IPS-15b (cell line): ENCODE measurements around the gene ZNG1E.
"Not testable (repeated sequence)": the region's sequence is repeated elsewhere in the genome, so short reads cannot be mapped to it uniquely, and the experiment has no call there.

ENCODE experiments used
- H3K27me3 ChIP-seq: one replicate; pipeline ENCODE4 v1.6.1; 2013; ENCODE audit warnings: low read length; ENCODE audit not compliant: control insufficient read depth, insufficient read depth
- H3K36me3 ChIP-seq: one replicate; pipeline ENCODE4 v1.6.1; 2013; ENCODE audit warnings: low read length; ENCODE audit not compliant: control insufficient read depth, insufficient read depth
- H3K4me1 ChIP-seq: one replicate; pipeline ENCODE4 v1.6.1; 2013; ENCODE audit warnings: mild to moderate bottlenecking, low read length; ENCODE audit not compliant: control insufficient read depth, insufficient read depth
- H3K4me3 ChIP-seq: one replicate; pipeline ENCODE4 v1.5.1; 2013; ENCODE audit warnings: low read depth, low read length
- H3K9ac ChIP-seq: one replicate; pipeline ENCODE4 v1.6.1; 2013; ENCODE audit warnings: low read depth, mild to moderate bottlenecking, low read length
- H3K9me3 ChIP-seq: one replicate; pipeline ENCODE4 v1.6.1; 2013; ENCODE audit warnings: mild to moderate bottlenecking, low read length; ENCODE audit not compliant: control insufficient read depth, insufficient read depth

The ZNG1E gene

DNA sequence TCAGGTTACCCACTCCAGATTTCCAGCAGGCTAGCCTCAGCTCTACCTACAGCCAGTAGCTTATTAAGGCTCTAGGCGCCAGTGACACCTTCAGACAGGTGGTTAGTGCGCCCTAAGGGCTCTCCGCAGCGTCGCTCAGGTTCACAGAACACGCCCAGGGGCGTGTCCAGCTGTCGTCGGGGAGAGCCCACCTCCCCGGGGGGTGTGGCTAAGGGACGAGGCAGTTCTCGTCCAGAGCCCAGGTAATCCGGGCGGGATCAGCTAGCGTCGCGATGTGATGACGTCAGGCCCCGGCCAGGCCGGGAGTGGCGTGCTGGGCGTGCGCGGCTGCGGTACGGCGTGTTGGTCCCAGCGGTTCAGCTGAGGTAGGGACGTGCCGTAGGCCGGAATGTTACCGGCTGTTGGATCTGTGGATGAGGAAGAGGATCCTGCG lies at the start of gene ZNG1E:
Gene ZNG1E (plus strand): TSS at position 340 of the 433 bp plus-strand sequence. CDS start 49 bp downstream, at position 389.
- H3K4me3 ChIP-seq, H3K9me3 ChIP-seq, H3K9ac ChIP-seq, H3K36me3 ChIP-seq, H3K4me1 ChIP-seq, H3K27me3 ChIP-seq: not testable (repeated sequence)

DNA sequence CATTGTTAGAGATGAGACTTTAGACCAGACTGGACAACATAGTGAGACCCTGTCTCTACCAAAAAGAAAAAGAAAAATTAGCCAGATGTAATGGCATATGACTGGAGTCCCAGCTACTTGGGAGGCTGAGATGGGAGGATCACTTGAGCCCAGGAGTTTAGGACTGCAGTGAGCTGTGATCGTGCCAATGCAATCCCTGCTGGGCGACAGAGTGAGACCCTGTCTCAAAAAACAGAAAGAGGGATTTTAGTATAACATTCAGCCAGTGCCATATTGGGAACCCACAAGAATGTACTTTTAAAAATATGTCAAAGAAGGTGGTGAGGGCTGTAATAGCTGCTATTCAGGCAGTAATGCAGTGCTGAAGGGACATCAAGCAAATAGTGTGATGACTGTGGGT lies 2.1 kb upstream of the ZNG1E start:
- H3K9ac ChIP-seq, H3K36me3 ChIP-seq, H3K4me3 ChIP-seq, H3K27me3 ChIP-seq, H3K9me3 ChIP-seq, H3K4me1 ChIP-seq: not testable (repeated sequence)

DNA sequence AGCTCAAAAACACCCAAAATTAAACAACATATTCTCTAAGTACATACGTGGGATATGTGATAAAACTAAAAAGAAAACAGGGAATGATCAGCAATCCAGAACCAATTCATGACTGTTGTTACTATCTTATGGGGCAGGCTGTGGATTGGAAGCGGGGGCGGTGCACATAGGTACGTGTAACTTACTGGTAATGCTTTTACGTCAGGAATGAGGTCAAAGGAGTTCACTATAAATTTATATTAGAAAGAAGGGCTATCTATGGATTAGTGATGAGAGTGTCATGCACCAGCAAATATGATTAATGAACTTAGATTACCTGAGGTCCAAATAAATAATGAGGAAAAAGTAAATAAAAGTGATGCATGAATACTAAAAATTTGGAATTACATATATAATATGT lies 710 bp upstream of the ZNG1E start:
- H3K4me1 ChIP-seq, H3K4me3 ChIP-seq, H3K36me3 ChIP-seq, H3K9me3 ChIP-seq, H3K9ac ChIP-seq, H3K27me3 ChIP-seq: not testable (repeated sequence)

DNA sequence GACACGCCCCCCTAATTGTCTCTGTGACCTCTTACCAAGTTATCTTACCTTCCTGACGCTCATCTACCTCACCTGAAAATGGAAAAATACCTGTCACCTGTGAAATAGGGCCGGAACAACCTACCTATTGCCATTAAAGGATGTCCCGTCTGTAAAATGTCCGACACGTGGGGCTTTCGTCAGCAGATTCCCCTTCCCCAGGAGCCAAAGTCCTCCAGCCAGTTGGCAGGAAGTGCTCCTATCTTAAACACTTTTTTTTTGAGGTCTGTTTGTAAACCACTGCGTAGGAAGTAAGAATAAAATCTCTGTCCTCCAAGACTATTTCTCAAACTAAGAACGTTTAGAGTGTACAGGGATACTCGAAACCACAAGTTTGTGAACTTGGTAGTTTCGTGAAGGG lies 661 bp downstream of the ZNG1E start:
- H3K4me1 ChIP-seq, H3K9me3 ChIP-seq, H3K4me3 ChIP-seq, H3K9ac ChIP-seq, H3K36me3 ChIP-seq, H3K27me3 ChIP-seq: not testable (repeated sequence)

DNA sequence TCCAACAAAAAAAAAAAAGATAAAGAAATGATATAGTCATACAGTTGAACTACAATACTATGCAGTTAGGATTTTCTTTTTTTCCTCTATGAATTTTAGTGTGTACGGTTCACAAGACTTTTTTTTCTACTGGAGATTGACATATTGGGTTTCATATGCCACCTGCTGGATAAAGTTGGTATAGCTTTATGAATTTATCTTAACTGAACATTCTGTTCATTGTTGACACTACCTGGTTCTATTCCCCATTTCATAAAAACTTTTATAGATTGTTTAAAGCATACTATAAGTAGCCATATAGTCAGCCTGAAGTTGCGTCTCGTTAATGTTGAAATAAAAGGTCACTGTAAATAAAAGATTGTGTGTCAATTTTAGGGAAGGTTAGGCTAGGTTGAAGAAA lies 2.8 kb downstream of the ZNG1E start:
- H3K4me1 ChIP-seq, H3K9me3 ChIP-seq, H3K27me3 ChIP-seq, H3K36me3 ChIP-seq, H3K9ac ChIP-seq, H3K4me3 ChIP-seq: not testable (repeated sequence)

DNA sequence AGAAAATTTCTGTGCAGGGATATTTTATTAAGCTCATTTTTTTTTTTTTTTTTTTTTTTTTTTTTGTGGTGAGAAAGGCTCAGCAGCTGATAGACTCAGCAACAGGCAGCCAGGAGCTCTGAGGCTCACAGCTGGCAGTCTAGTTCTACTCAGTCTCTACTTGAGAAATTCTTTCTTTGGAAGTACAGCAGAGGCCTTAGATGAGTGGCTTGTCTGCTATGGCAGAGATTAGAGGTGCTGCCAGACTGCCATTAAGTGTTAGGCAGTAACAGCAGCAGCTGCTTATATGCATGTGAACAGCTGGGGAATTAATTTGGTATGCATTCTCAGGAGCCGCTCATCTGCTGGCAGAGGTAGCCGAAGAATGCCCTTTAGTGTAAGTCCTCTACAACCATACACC lies 27.8 kb downstream of the ZNG1E start:
- not testable (repeated sequence) for H3K9ac ChIP-seq, H3K9me3 ChIP-seq, H3K36me3 ChIP-seq, H3K4me1 ChIP-seq, H3K27me3 ChIP-seq, H3K4me3 ChIP-seq

DNA sequence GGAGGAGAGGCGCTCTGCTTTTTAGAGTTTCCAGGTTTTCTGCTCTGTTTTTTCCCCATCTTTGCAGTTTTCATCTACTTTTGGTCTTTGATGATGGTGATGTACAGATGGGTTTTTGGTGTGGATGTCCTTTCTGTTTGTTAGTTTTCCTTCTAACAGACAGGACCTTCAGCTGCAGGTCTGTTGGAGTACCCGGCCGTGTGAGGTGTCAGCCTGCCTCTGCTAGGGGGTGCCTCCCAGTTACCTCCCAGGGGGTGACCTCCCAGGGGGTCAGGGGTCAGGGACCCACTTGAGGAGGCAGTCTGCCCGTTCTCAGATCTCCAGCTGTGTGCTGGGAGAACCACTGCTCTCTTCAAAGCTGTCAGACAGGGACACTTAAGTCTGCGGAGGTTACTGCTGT lies 38.7 kb downstream of the ZNG1E start:
- not testable (repeated sequence) for H3K9me3 ChIP-seq, H3K4me3 ChIP-seq, H3K27me3 ChIP-seq

DNA sequence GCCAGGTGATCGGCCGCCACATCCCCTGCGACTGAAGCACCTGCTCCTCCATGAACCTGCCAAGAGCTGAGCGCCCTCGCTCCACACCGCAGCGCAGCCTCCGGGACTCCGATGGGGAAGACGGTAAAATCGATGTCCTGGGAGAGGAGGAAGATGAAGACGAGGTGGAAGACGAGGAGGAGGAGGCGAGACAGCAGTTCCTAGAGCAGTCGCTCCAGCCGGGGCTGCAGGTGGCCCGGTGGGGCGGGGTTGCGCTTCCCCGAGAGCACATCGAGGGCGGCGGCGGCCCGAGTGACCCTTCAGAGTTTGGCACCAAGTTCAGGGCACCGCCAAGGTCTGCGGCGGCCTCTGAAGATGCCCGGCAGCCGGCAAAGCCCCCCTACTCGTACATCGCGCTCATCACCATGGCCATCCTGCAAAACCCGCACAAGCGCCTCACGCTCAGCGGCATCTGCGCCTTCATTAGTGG lies 61.4 kb downstream of the ZNG1E start, which contains the start of gene FOXD4L4:
Gene FOXD4L4 (plus strand): TSS at position 51 of the 469 bp plus-strand sequence. CDS start 0 bp downstream, at position 51.
- not testable (repeated sequence) for H3K36me3 ChIP-seq, H3K9me3 ChIP-seq, H3K4me3 ChIP-seq, H3K4me1 ChIP-seq, H3K9ac ChIP-seq
- H3K27me3 ChIP-seq: peaks cover 12% of the 10 kb centered on the region

More for the DNA sequence above, 38.7 kb downstream of the ZNG1E start:
- not testable (repeated sequence) for H3K36me3 ChIP-seq, H3K9ac ChIP-seq, H3K4me1 ChIP-seq

DNA sequence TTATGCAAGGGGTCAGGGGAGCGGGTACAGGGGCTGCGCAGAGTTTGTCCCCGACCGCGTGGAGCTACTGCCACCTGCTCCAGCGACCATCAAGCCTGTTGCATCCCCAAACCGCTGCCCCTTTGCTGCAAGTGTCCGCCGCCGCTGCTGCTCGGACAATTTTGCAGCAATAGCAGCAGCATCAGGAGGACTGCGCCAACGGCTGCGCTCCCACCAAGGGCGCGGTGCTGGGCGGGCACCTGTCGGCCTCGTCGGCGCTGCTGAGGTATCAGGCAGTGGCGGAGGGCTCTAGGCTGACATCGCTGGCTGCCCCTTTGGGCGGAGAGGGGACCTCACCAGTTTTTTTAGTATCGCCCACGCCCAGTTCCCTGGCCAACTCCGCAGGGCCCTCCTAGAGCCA lies 62.4 kb downstream of the ZNG1E start:
- H3K9ac ChIP-seq, H3K4me3 ChIP-seq, H3K9me3 ChIP-seq, H3K36me3 ChIP-seq, H3K4me1 ChIP-seq: not testable (repeated sequence)
- peaks cover 12% of the 10 kb centered on the region for H3K27me3 ChIP-seq
